Tongue (tissue), 2 donors: Measurements from ENCODE around the gene C19orf12. TPM values are rescaled to one million over a fixed set of nuclear protein-coding genes. Genes with fewer than 3 reads are reported as not detected.

Experiments used
- DNase-seq: peaks from one replicate; pipeline ENCODE4 v3.0.0-alpha.2; 2015
- total RNA-seq: library from RNA; depleted of rRNA; stranded (reverse); fragments of >200 nt; gene quantifications from one replicate; pipeline ENCODE4 v1.2.3, GENCODE V29; 2014

C19orf12 gene
- total RNA-seq, 1 donor from 2014 or later = 31.9 TPM

- peak; percentile 67 for DNase-seq
Measured at GRCh38 chr19:29662604-29663404, 52.3 kb downstream of the C19orf12 start.

GRCh38 chr19:29662278-29662603 is 52.8 kb downstream of the C19orf12 start:
- no peak for DNase-seq

- DNase-seq = no peak
Measured at GRCh38 chr19:29660835-29661234, 54.2 kb downstream of the C19orf12 start.

GRCh38 chr19:29658221-29658991 is 56.7 kb downstream of the C19orf12 start:
- DNase-seq = no peak

GRCh38 chr19:29655648-29656335 is 59.3 kb downstream of the C19orf12 start:
- DNase-seq = no peak

- DNase-seq = no peak
Measured at GRCh38 chr19:29653398-29653797, 61.7 kb downstream of the C19orf12 start.

- DNase-seq = no peak
Measured at GRCh38 chr19:29651622-29652394, 63.3 kb downstream of the C19orf12 start.

GRCh38 chr19:29650772-29651387 is 64.2 kb downstream of the C19orf12 start:
- no peak for DNase-seq

Other genes with a start within 250 kb of the C19orf12 start
- gene VSTM2B, start 189.3 kb downstream of the C19orf12 start, total RNA-seq = not detected
- 41.3 TPM for gene POP4, start 109.0 kb downstream of the C19orf12 start, total RNA-seq
- 52.9 TPM for gene PLEKHF1, start 49.8 kb downstream of the C19orf12 start, total RNA-seq
- gene CCNE1, start 96.7 kb upstream of the C19orf12 start, total RNA-seq = 7.0 TPM
- 87.4 TPM for gene URI1, start 227.0 kb upstream of the C19orf12 start, total RNA-seq